Measurements from ENCODE around the gene MYO15B. TPM values are rescaled to one million over a fixed set of nuclear protein-coding genes. Genes with fewer than 3 reads are reported as not detected.

MYO15B gene
- total and polyA plus RNA-seq, 2 experiments from 2014 or later = 124 to 153 TPM

- H3K4me2 ChIP-seq = no peak overlapping the region
- no peaks in the 10 kb centered on the region for H3K9me2 ChIP-seq (replicated peaks; ENCODE audit: insufficient read depth)
- H4K20me1 ChIP-seq (ENCODE audit: insufficient read depth, poor library complexity, severe bottlenecking) = no peaks in the 10 kb centered on the region
- H3K79me2 ChIP-seq = peaks cover 44% of the 10 kb centered on the region
- no peaks in the 10 kb centered on the region for H3K27me3 ChIP-seq
- no peaks in the 10 kb centered on the region for H3K36me3 ChIP-seq (replicated peaks; ENCODE audit: insufficient read depth, low read depth)
- H3K9me3 ChIP-seq (ENCODE audit: low read depth) = no peaks in the 10 kb centered on the region
- no peak for DNase-seq (ENCODE audit: low spot score)
- TF ChIP-seq EZH2 (IDR thresholded peaks at IDR 0.05; ENCODE audit: borderline replicate concordance) (no peak), CTCF (IDR thresholded peaks at IDR 0.05; ENCODE audit: poor library complexity) (no peak), EZH2phosphoT487 (IDR thresholded peaks at IDR 0.05; ENCODE audit: low read depth, severe bottlenecking, unreplicated experiment) (no peak)
- peaks cover 45% of the 10 kb centered on the region for H3K4me1 ChIP-seq (ENCODE audit: insufficient read depth)
- H3K27ac ChIP-seq = no peak overlapping the region
- 95% methylated on average over 13 of the region's 13 CpGs for WGBS (ENCODE audit: low lambda C conversion rate, missing lambda C conversion rate)
- H3K4me3 ChIP-seq = no peak overlapping the region
- H2AFZ ChIP-seq = no peak overlapping the region
These were observed 41.4 kb upstream of the MYO15B start for GRCh38 chr17:75546181-75546580.

GRCh38 chr17:75547091-75547490 lies 40.5 kb upstream of the MYO15B start:
- 92% methylated on average over 9 of the region's 9 CpGs for WGBS (ENCODE audit: low lambda C conversion rate, missing lambda C conversion rate)
- H3K9me2 ChIP-seq (replicated peaks; ENCODE audit: insufficient read depth) = no peaks in the 10 kb centered on the region
- H3K4me1 ChIP-seq (ENCODE audit: insufficient read depth) = peaks cover 48% of the 10 kb centered on the region
- H2AFZ ChIP-seq = no peak overlapping the region
- peaks cover 44% of the 10 kb centered on the region for H3K79me2 ChIP-seq
- peak overlapping the region; percentile 23 for H3K27ac ChIP-seq
- no peak overlapping the region for H3K4me3 ChIP-seq
- no peaks in the 10 kb centered on the region for H3K9me3 ChIP-seq (ENCODE audit: low read depth)
- no peaks in the 10 kb centered on the region for H3K36me3 ChIP-seq (replicated peaks; ENCODE audit: insufficient read depth, low read depth)
- no peak overlapping the region for H3K4me2 ChIP-seq
- H3K27me3 ChIP-seq = no peaks in the 10 kb centered on the region
- DNase-seq (ENCODE audit: low spot score) = no peak
- H4K20me1 ChIP-seq (ENCODE audit: insufficient read depth, poor library complexity, severe bottlenecking) = no peaks in the 10 kb centered on the region
- TF ChIP-seq EZH2phosphoT487 (IDR thresholded peaks at IDR 0.05; ENCODE audit: low read depth, severe bottlenecking, unreplicated experiment) = no peak
- no peak for TF ChIP-seq CTCF (IDR thresholded peaks at IDR 0.05; ENCODE audit: poor library complexity)
- no peak for TF ChIP-seq EZH2 (IDR thresholded peaks at IDR 0.05; ENCODE audit: borderline replicate concordance)

- peaks cover 48% of the 10 kb centered on the region for H3K4me1 ChIP-seq (ENCODE audit: insufficient read depth)
These were observed 38.8 kb upstream of the MYO15B start for GRCh38 chr17:75548813-75549212.

More at GRCh38 chr17:75548813-75549212, 38.8 kb upstream of the MYO15B start:
- no peak overlapping the region for H3K4me3 ChIP-seq
- H4K20me1 ChIP-seq (ENCODE audit: insufficient read depth, poor library complexity, severe bottlenecking) = no peaks in the 10 kb centered on the region
- H3K27me3 ChIP-seq = no peaks in the 10 kb centered on the region
- peak overlapping the region; percentile 100 for H3K27ac ChIP-seq
- H3K36me3 ChIP-seq (replicated peaks; ENCODE audit: insufficient read depth, low read depth) = no peaks in the 10 kb centered on the region
- no peak overlapping the region for H2AFZ ChIP-seq
- TF ChIP-seq CTCF (IDR thresholded peaks at IDR 0.05; ENCODE audit: poor library complexity) (no peak), EZH2phosphoT487 (IDR thresholded peaks at IDR 0.05; ENCODE audit: low read depth, severe bottlenecking, unreplicated experiment) (no peak), EZH2 (IDR thresholded peaks at IDR 0.05; ENCODE audit: borderline replicate concordance) (no peak)
- DNase-seq (ENCODE audit: low spot score) = no peak
- no peaks in the 10 kb centered on the region for H3K9me2 ChIP-seq (replicated peaks; ENCODE audit: insufficient read depth)
- peaks cover 39% of the 10 kb centered on the region for H3K79me2 ChIP-seq
- H3K4me2 ChIP-seq = peak overlapping the region; percentile 68
- WGBS (ENCODE audit: low lambda C conversion rate, missing lambda C conversion rate) = 76% methylated on average over 5 of the region's 5 CpGs
- H3K9me3 ChIP-seq (ENCODE audit: low read depth) = no peaks in the 10 kb centered on the region
